K562 (cell line): ENCODE data around the gene ARID4B.

Source experiments
- BDP1 ChIP-seq: IDR thresholded peaks from 3 replicates; pipeline ENCODE4 v1.6.1; 2011; ENCODE audit not compliant: insufficient read length, insufficient read depth
- EGR1 ChIP-seq: fragments of 450-650 bp; conservative IDR thresholded peaks from 2 replicates; pipeline ENCODE4 v1.6.1; 2017; ENCODE audit warnings: mild to moderate bottlenecking
- ERF ChIP-seq: fragments of 450-650 bp; formaldehyde crosslinking; IDR thresholded peaks from 2 replicates; pipeline ENCODE4 v1.4.0; 2020; ENCODE audit warnings: mild to moderate bottlenecking, mixed read lengths
- EZH2 ChIP-seq: IDR thresholded peaks from 2 replicates; pipeline ENCODE4 v1.6.1; 2012; ENCODE audit warnings: low read depth, mild to moderate bottlenecking, inconsistent platforms, low read length, borderline replicate concordance
- HMG20B ChIP-seq: fragments of 250-450 bp; sonication (Bioruptor Pico); IDR thresholded peaks from 2 replicates; pipeline ENCODE4 v1.5.0; 2021; ENCODE audit warnings: mild to moderate bottlenecking
- MYNN ChIP-seq, 2 experiments: sonication (generic); formaldehyde crosslinking in 1 of 2; IDR thresholded peaks; 2 replicates each; pipeline versions ENCODE4 v1.5.0 to v1.6.1; 2016 to 2020; ENCODE audit warnings: antibody characterized with exemption in 1 of 2, missing genetic modification reagents in 1 of 2
- POLR2A ChIP-seq: fragments of 450-650 bp; conservative IDR thresholded peaks from 2 replicates; pipeline ENCODE4 v1.6.1; 2016
- POLR2AphosphoS5 ChIP-seq: IDR thresholded peaks from 2 replicates; pipeline ENCODE4 v1.6.1; 2011; ENCODE audit warnings: mild to moderate bottlenecking, low read depth, low read length, moderate library complexity; ENCODE audit not compliant: control insufficient read depth, insufficient read depth
- SMARCB1 ChIP-seq: IDR thresholded peaks from 2 replicates; pipeline ENCODE4 v1.6.1; 2011; ENCODE audit warnings: improper control_type of control experiment, low read depth; ENCODE audit not compliant: insufficient read length
- SP2 ChIP-seq: IDR thresholded peaks from 2 replicates; pipeline ENCODE4 v1.6.1; 2011; ENCODE audit warnings: mild to moderate bottlenecking, low read depth, low read length, moderate library complexity; ENCODE audit not compliant: poor library complexity, severe bottlenecking; ENCODE audit errors: extremely low read depth
- STAG1 ChIP-seq: sonication (generic); formaldehyde crosslinking; IDR thresholded peaks from 2 replicates; pipeline ENCODE4 v1.5.0; 2020; ENCODE audit warnings: missing genetic modification reagents, borderline replicate concordance

- TF ChIP-seq POLR2AphosphoS5 (no peak), EZH2 (no peak), BDP1 (no peak), HMG20B (no peak), EGR1 (no peak), SMARCB1 (no peak), STAG1 (CRISPR knock-in tag) (no peak), SP2 (no peak), MYNN (IDR thresholded peaks at IDR 0.05) (no peak), MYNN (CRISPR knock-in tag; IDR thresholded peaks at IDR 0.05) (no peak), POLR2A (no peak), ERF (no peak)
Measured at GRCh38 chr1:235304549-235305451, 23.2 kb downstream of the ARID4B start.
